ENCODE data around the gene CSRNP2.

DNA sequence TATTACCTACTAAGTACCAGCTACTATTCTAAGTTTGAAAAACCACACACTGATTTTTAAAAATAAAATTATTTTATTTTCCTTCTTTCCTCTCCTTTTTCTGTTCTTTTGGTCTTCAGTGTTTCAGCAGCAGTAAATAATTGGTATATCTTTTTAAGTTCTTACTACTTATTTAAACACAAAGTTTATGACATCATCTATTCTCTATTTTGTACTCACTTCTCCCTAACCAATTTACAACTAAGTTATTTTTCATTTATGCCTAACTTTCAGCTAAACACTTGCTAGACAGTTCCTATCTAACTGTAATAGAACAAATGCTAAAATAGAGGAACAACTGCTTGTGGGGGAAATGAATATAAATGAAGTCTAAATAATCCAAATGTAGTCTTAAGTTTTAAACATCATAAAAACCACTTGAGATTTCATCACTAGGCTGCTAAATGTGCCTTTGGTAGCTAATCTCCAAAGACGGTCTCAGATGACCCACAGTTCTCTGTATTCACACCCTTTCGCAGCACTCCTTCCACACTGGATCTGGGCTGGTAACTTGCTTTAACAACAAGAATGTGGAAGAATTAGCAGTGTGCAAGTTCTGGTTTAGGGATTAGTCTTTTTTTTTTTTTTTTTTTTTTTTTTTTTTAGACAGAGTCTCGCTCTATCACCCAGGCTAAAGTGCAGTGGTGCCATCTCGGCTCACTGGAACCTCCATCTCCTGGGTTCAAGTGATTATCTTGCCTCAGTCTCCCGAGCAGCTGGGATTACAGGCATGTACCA lies 48.5 kb upstream of the CSRNP2 start:
- TF ChIP-seq KDM1A (IDR thresholded peaks at IDR 0.05; ENCODE audit: borderline replicate concordance, low read length) (no peak), SIN3A (conservative IDR thresholded peaks at IDR 0.05 in 1 of 2, IDR thresholded peaks at IDR 0.05 in 1 of 2; ENCODE audit: low read depth in 1 of 2, low read length in 2 of 2) (no peak)
- TF ChIP-seq, protein P1, sequence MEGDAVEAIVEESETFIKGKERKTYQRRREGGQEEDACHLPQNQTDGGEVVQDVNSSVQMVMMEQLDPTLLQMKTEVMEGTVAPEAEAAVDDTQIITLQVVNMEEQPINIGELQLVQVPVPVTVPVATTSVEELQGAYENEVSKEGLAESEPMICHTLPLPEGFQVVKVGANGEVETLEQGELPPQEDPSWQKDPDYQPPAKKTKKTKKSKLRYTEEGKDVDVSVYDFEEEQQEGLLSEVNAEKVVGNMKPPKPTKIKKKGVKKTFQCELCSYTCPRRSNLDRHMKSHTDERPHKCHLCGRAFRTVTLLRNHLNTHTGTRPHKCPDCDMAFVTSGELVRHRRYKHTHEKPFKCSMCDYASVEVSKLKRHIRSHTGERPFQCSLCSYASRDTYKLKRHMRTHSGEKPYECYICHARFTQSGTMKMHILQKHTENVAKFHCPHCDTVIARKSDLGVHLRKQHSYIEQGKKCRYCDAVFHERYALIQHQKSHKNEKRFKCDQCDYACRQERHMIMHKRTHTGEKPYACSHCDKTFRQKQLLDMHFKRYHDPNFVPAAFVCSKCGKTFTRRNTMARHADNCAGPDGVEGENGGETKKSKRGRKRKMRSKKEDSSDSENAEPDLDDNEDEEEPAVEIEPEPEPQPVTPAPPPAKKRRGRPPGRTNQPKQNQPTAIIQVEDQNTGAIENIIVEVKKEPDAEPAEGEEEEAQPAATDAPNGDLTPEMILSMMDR (IDR thresholded peaks at IDR 0.05; ENCODE audit: control extremely low read depth in 1 of 3, insufficient read depth in 1 of 3, low read depth in 1 of 3, low read length in 3 of 3), result no peak
